Adrenal gland (tissue), 12 donors: Measurements from ENCODE around the gene CYS1. TPM values are rescaled to one million over a fixed set of nuclear protein-coding genes. Genes with fewer than 3 reads are reported as not detected.
A peak's percentile ranks its signal among the peaks of the same experiment; 100 is the strongest.
"Not testable (repeated sequence)": the region's sequence is repeated elsewhere in the genome, so short reads cannot be mapped to it uniquely, and the experiment has no call there.

Source experiments
- DNase-seq, 7 donors: peaks; one replicate each; pipeline ENCODE4 v3.0.0-alpha.2; 2019 to 2020
- H3K27ac ChIP-seq, 5 donors: fragments of 200-600 bp; sonication (generic) in 4 of 5; 1 replicate in 3 of 5; 2 replicates in 2 of 5; pipeline versions ENCODE4 v1.5.1 to v1.8.0; 2016 to 2020; ENCODE audit warnings: mild to moderate bottlenecking in 1 of 5
- H3K27me3 ChIP-seq: fragments of 200-600 bp; 2 replicates; pipeline ENCODE4 v1.8.0; 2021
- H3K36me3 ChIP-seq, 2 donors: fragments of 200-600 bp; replicated peaks in 1 of 2; 1 replicate in 1 of 2; 2 replicates in 1 of 2; pipeline versions ENCODE4 v1.5.1 to v1.8.0; 2018 to 2022
- H3K4me1 ChIP-seq, 2 donors: fragments of 200-600 bp; replicated peaks in 1 of 2; 1 replicate in 1 of 2; 2 replicates in 1 of 2; pipeline versions ENCODE4 v1.5.1 to v1.8.0; 2018 to 2021
- H3K4me3 ChIP-seq, 4 donors: fragments of 200-600 bp; sonication (generic) in 3 of 4; one replicate each; pipeline ENCODE4 v1.5.1; 2016 to 2018
- H3K9me3 ChIP-seq, 3 donors: fragments of 200-600 bp; sonication (generic) in 1 of 3; replicated peaks in 1 of 3; 1 replicate in 2 of 3; 2 replicates in 1 of 3; pipeline versions ENCODE4 v1.5.1 to v1.8.0; 2016 to 2021
- CTCF ChIP-seq, 6 experiments: fragments of 450-650 bp in 4 of 6; fragments of 200-600 bp in 2 of 6; sonication (generic) in 1 of 6; IDR thresholded peaks; 1 replicate in 5 of 6; 2 replicates in 1 of 6; pipeline versions ENCODE4 v1.5.1 to v1.8.0; 2016 to 2021; ENCODE audit warnings: antibody characterized with exemption in 6 of 6, mild to moderate bottlenecking in 2 of 6, moderate library complexity in 1 of 6
- POLR2A ChIP-seq, 2 donors: fragments of 450-650 bp; IDR thresholded peaks; one replicate each; pipeline ENCODE4 v1.6.1; 2017; ENCODE audit warnings: antibody characterized with exemption in 2 of 2, mild to moderate bottlenecking in 2 of 2, moderate library complexity in 1 of 2
- WGBS, 4 donors: extraction: QIAGEN DNeasy Blood & Tissue Kit in 2 of 4; methylation state at CpG; one replicate each; pipeline versions ENCODE4 v1.1.5 to v1.1.7; 2013 to 2017; 5-methylcytosine and 5-hydroxymethylcytosine counted together
- intact Hi-C, 2 donors: fragments of 100-400 bp; cut with DNase I; formaldehyde crosslinking; loops; one replicate each; pipeline versions ENCODE4 v1.14.1 to v1.15.0; 2022 to 2023
- polyA plus RNA-seq, 3 donors: library from polyadenylated mRNA; stranded (reverse); fragments of 200-250 nt in 2 of 3; fragments of 350-450 nt in 1 of 3; fragmentation: Illumina TruSeq in 1 of 3; extraction: RNeasy Lipid Tissue Mini Kit (QIAGEN cat#74804) in 1 of 3; gene quantifications; one replicate each; pipeline ENCODE4 v1.2.3, GENCODE V29; 2013 to 2014
- total RNA-seq, 9 donors: library from RNA; depleted of rRNA in 4 of 9; stranded (reverse); fragments of >200 nt in 4 of 9; fragments of 120-200 nt in 1 of 9; fragmentation: NEBNext Ultra II Directional in 1 of 9; extraction: Animal tissue kit (Norgen Biotek cat#: 25700) in 1 of 9; gene quantifications; one replicate each; pipeline versions ENCODE4 v1.1.0 to v1.2.4, GENCODE V29; 2013 to 2023
- donor health status: healthy with polysubstance abuse.
- donor health status: Bipolar disorder and iron deficiency.
- donor health status: DM: yes; HTN: yes; CAD: no.
- donor health status: DM: no; HTN: no; CAD: no.
- donor health status: DM: no; HTN: no; CAD: no.
- donor health status: DM: yes; HTN: yes; CAD: no.

CYS1 gene
- total and polyA plus RNA-seq, 12 donors: 0.05 to 3.6 (median 1.1) TPM

GRCh38 chr2:10019174-10019573, 61.0 kb downstream of the CYS1 start:
- no peaks in the 10 kb centered on the region for H3K4me1 ChIP-seq
- H3K36me3 ChIP-seq: no peaks in the 10 kb centered on the region
- H3K27ac ChIP-seq: no peak overlapping the region
- H3K9me3 ChIP-seq: no peaks in the 10 kb centered on the region
- 71 to 78% (median 76%) methylated on average over 8 of the region's 8 CpGs for WGBS, 4 donors
- TF ChIP-seq CTCF (IDR thresholded peaks at IDR 0.05) (no peak), POLR2A (IDR thresholded peaks at IDR 0.05) (no peak)
- intact Hi-C loops: no loop called here
- no peaks in the 10 kb centered on the region for H3K27me3 ChIP-seq
- peak in 1 of 7 donors; percentile 8 for DNase-seq
- no peak overlapping the region for H3K4me3 ChIP-seq

GRCh38 chr2:10017313-10017941, 62.8 kb downstream of the CYS1 start:
- Histone ChIP-seq H3K27me3 (no peaks in the 10 kb centered on the region), H3K27ac (no peak overlapping the region), H3K4me1 (no peaks in the 10 kb centered on the region), H3K36me3 (no peaks in the 10 kb centered on the region), H3K4me3 (no peak overlapping the region), H3K9me3 (no peaks in the 10 kb centered on the region)
- TF ChIP-seq CTCF (IDR thresholded peaks at IDR 0.05) (no peak), POLR2A (IDR thresholded peaks at IDR 0.05) (no peak)
- intact Hi-C loops: no loop called here
- WGBS, 4 donors: 91 to 94% (median 92%) methylated on average over 5 of the region's 5 CpGs
- no peak for DNase-seq

GRCh38 chr2:10016802-10017258, 63.4 kb downstream of the CYS1 start:
- TF ChIP-seq POLR2A (IDR thresholded peaks at IDR 0.05): no peak
- no peak for TF ChIP-seq CTCF (IDR thresholded peaks at IDR 0.05)
- Histone ChIP-seq H3K9me3 (no peaks in the 10 kb centered on the region), H3K27me3 (no peaks in the 10 kb centered on the region), H3K4me1 (no peaks in the 10 kb centered on the region), H3K36me3 (no peaks in the 10 kb centered on the region), H3K4me3 (no peak overlapping the region), H3K27ac (no peak overlapping the region)
- DNase-seq: peak in 1 of 7 donors; percentile 10
- intact Hi-C loops: no loop called here
- 81 to 92% (median 85%) methylated on average over 8 of the region's 8 CpGs for WGBS, 4 donors

GRCh38 chr2:10016001-10016801, 64.0 kb downstream of the CYS1 start:
- H3K36me3 ChIP-seq: no peaks in the 10 kb centered on the region
- no peaks in the 10 kb centered on the region for H3K27me3 ChIP-seq
- no peaks in the 10 kb centered on the region for H3K9me3 ChIP-seq
- no peak overlapping the region for H3K27ac ChIP-seq
- DNase-seq: peak in 1 of 7 donors; percentile 10
- no peak overlapping the region for H3K4me3 ChIP-seq
- H3K4me1 ChIP-seq: no peaks in the 10 kb centered on the region
- intact Hi-C loops: no loop called here
- 90 to 94% (median 91%) methylated on average over 35 of the region's 35 CpGs for whole genome bisulfite sequencing, 4 donors
- TF ChIP-seq POLR2A (IDR thresholded peaks at IDR 0.05): no peak
- TF ChIP-seq CTCF (IDR thresholded peaks at IDR 0.05): no peak

GRCh38 chr2:10015376-10015989, 64.7 kb downstream of the CYS1 start:
- H3K9me3 ChIP-seq, intact Hi-C loops, H3K36me3 ChIP-seq, H3K4me3 ChIP-seq, H3K27me3 ChIP-seq, H3K4me1 ChIP-seq, H3K27ac ChIP-seq: not testable (repeated sequence)
- WGBS, 4 donors: 91 to 98% (median 95%) methylated on average over 38 to 44 of the region's 44 CpGs
- DNase-seq: peak in 1 of 7 donors; percentile 8
